Activated B cell treated with CpG ODN at 0.5 μM for 24 hours (primary cell): ENCODE measurements around the gene P2RY13. TPM values are rescaled to one million over a fixed set of nuclear protein-coding genes. Genes with fewer than 3 reads are reported as not detected.

Experiments used
- ATAC-seq: fragments of 200-7000 bp; cut with Tn5 transposase; one replicate; pipeline ENCODE4 v1.10.0; 2021; ENCODE audit warnings: low read depth, mild to moderate bottlenecking, moderate library complexity
- CTCF ChIA-PET: fragments of 350-600 bp; sonication (Branson Sonifier 250); formaldehyde crosslinking; loops from one replicate; lab custom pipeline; 2021; ENCODE audit warnings: antibody characterized with exemption; lab: Charles Lee
- POLR2A ChIA-PET: fragments of 350-600 bp; sonication (Branson Sonifier 250); formaldehyde crosslinking; loops from one replicate; lab custom pipeline; 2021; ENCODE audit warnings: antibody characterized with exemption; lab: Charles Lee
- DNase-seq: peaks from one replicate; pipeline ENCODE4 v3.0.0; 2022
- H3K27ac Mint-ChIP-seq: one replicate; pipeline ENCODE4 v1.8.0; 2020; ENCODE audit warnings: mixed read lengths
- H3K27me3 Mint-ChIP-seq: one replicate; pipeline ENCODE4 v1.8.0; 2021; ENCODE audit warnings: mixed read lengths
- H3K36me3 Mint-ChIP-seq: one replicate; pipeline ENCODE4 v1.8.0; 2021; ENCODE audit warnings: low read depth, mixed read lengths
- H3K4me1 Mint-ChIP-seq: one replicate; pipeline ENCODE4 v1.8.0; 2021; ENCODE audit warnings: mixed read lengths
- H3K4me3 Mint-ChIP-seq: one replicate; pipeline ENCODE4 v1.8.0; 2020; ENCODE audit warnings: mild to moderate bottlenecking, mixed read lengths
- H3K9me3 Mint-ChIP-seq: one replicate; pipeline ENCODE4 v1.8.0; 2020; ENCODE audit warnings: mixed read lengths
- CTCF ChIP-seq: fragments of 200-600 bp; IDR thresholded peaks from one replicate; pipeline ENCODE4 v1.8.0; 2022; ENCODE audit warnings: antibody characterized with exemption, mild to moderate bottlenecking
- intact Hi-C: fragments of 100-400 bp; cut with micrococcal nuclease; formaldehyde crosslinking; loops from one replicate; pipeline ENCODE4 v1.15.1; 2024
- total RNA-seq: library from RNA; stranded (reverse); gene quantifications from 2 replicates; pipeline ENCODE4 v1.2.3, GENCODE V29; 2022

The P2RY13 gene
- total RNA-seq, 1 donor from 2014 or later, result 0.33 TPM

- TF ChIP-seq CTCF, result no peak
- peak; percentile 30 for ATAC-seq
- Mint-ChIP-seq H3K4me3 (peak overlapping the region; percentile 82), H3K4me1 (peaks cover 33% of the 10 kb centered on the region), H3K27ac (peak overlapping the region; percentile 90), H3K9me3 (no peaks in the 10 kb centered on the region), H3K36me3 (no peaks in the 10 kb centered on the region), H3K27me3 (no peaks in the 10 kb centered on the region)
- POLR2A ChIA-PET, result interaction anchor here (0.7 kb wide), 2 partner anchors 42 to 624 kb away, joined by 5 to 6 read pairs; no protein-coding TSS in a partner anchor
- CTCF ChIA-PET, result interaction anchor here (0.5 to 1.8 kb wide), 9 partner anchors 12 to 190 kb away, joined by 3 to 5 read pairs (median 4); no protein-coding TSS in a partner anchor
- intact Hi-C loops, result loop anchor here (1.0 to 2.0 kb wide), 3 partner anchors 55 to 159 kb away; no protein-coding TSS in a partner anchor
- no peak for DNase-seq
Measured at GRCh38 chr3:151327571-151328198, 1.7 kb downstream of the P2RY13 start.

GRCh38 chr3:151322511-151322910 is 6.8 kb downstream of the P2RY13 start:
- ChIA-PET POLR2A (no interaction called here), CTCF (no interaction called here)
- peaks cover 14% of the 10 kb centered on the region for H3K4me1 Mint-ChIP-seq
- TF ChIP-seq CTCF, result no peak
- no peak for ATAC-seq
- DNase-seq, result no peak
- no peak overlapping the region for H3K4me3 Mint-ChIP-seq
- intact Hi-C loops, result no loop called here
- H3K27me3 Mint-ChIP-seq, result no peaks in the 10 kb centered on the region
- no peak overlapping the region for H3K27ac Mint-ChIP-seq
- H3K9me3 Mint-ChIP-seq, result no peaks in the 10 kb centered on the region
- H3K36me3 Mint-ChIP-seq, result no peaks in the 10 kb centered on the region

GRCh38 chr3:151321526-151321925 is 7.8 kb downstream of the P2RY13 start:
- no peaks in the 10 kb centered on the region for H3K9me3 Mint-ChIP-seq
- H3K27ac Mint-ChIP-seq, result no peak overlapping the region
- ChIA-PET POLR2A (no interaction called here), CTCF (interaction anchor here (0.7 to 0.8 kb wide), 2 partner anchors 11 to 441 kb away, joined by 3 read pairs; no protein-coding TSS in a partner anchor)
- no peak for TF ChIP-seq CTCF
- no peak overlapping the region for H3K4me3 Mint-ChIP-seq
- intact Hi-C loops, result no loop called here
- H3K36me3 Mint-ChIP-seq, result no peaks in the 10 kb centered on the region
- DNase-seq, result no peak
- ATAC-seq, result no peak
- no peaks in the 10 kb centered on the region for H3K27me3 Mint-ChIP-seq
- H3K4me1 Mint-ChIP-seq, result peaks cover 12% of the 10 kb centered on the region

GRCh38 chr3:151320131-151320530 is 9.2 kb downstream of the P2RY13 start:
- H3K9me3 Mint-ChIP-seq, result no peaks in the 10 kb centered on the region
- H3K36me3 Mint-ChIP-seq, result no peaks in the 10 kb centered on the region
- TF ChIP-seq CTCF, result no peak
- no peak overlapping the region for H3K27ac Mint-ChIP-seq
- intact Hi-C loops, result no loop called here
- no peak overlapping the region for H3K4me3 Mint-ChIP-seq
- peaks cover 2% of the 10 kb centered on the region for H3K4me1 Mint-ChIP-seq
- ChIA-PET POLR2A (no interaction called here), CTCF (no interaction called here)
- no peaks in the 10 kb centered on the region for H3K27me3 Mint-ChIP-seq
- ATAC-seq (no peak), DNase-seq (no peak)

- intact Hi-C loops, result no loop called here
- CTCF ChIA-PET, result no interaction called here
- H3K9me3 Mint-ChIP-seq, result no peaks in the 10 kb centered on the region
Measured at GRCh38 chr3:151319628-151320027, 9.7 kb downstream of the P2RY13 start.

More at GRCh38 chr3:151319628-151320027, 9.7 kb downstream of the P2RY13 start:
- Mint-ChIP-seq H3K27ac (no peak overlapping the region), H3K4me3 (no peak overlapping the region), H3K27me3 (no peaks in the 10 kb centered on the region), H3K4me1 (peaks cover 2% of the 10 kb centered on the region), H3K36me3 (no peaks in the 10 kb centered on the region)
- POLR2A ChIA-PET, result no interaction called here
- TF ChIP-seq CTCF, result no peak
- no peak for ATAC-seq
- no peak for DNase-seq
